Measurements from ENCODE around the gene CD27. TPM values are rescaled to one million over a fixed set of nuclear protein-coding genes. Genes with fewer than 3 reads are reported as not detected.
"Not testable (repeated sequence)": the region's sequence is repeated elsewhere in the genome, so short reads cannot be mapped to it uniquely, and the experiment has no call there.

Gene CD27
- total RNA-seq, 1 donor from 2014 or later: not detected

DNA sequence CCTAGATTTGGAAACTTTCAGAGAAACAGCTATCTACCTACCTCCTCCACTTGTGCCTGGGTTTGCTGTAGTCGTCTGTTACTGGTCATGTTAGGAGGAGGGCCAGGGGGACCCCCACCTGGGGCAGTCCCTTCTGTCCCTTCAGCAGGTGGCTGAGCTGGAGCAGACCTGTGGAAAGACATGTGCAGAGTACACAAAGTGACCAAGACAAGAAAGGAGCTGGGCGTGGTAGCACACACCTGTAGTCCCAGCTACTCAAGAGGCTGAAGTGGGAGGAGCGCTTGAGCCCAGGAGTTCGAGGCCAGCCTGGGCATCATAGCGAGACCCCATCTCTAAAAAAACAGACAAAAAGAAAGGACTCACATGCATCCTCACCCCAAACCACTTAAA is 21.4 kb downstream of the CD27 start:
- Mint-ChIP-seq H3K9me3 (no peaks in the 10 kb centered on the region), H3K27ac (no peak overlapping the region), H3K36me3 (peaks cover 2% of the 10 kb centered on the region), H3K27me3 (ENCODE audit: low read depth) (peaks cover 2% of the 10 kb centered on the region), H3K4me3 (no peak overlapping the region), H3K4me1 (peaks cover 10% of the 10 kb centered on the region)
- no peak for DNase-seq (ENCODE audit: low spot score in 2 of 2, unreplicated experiment in 2 of 2)
- TF ChIP-seq, protein P1, sequence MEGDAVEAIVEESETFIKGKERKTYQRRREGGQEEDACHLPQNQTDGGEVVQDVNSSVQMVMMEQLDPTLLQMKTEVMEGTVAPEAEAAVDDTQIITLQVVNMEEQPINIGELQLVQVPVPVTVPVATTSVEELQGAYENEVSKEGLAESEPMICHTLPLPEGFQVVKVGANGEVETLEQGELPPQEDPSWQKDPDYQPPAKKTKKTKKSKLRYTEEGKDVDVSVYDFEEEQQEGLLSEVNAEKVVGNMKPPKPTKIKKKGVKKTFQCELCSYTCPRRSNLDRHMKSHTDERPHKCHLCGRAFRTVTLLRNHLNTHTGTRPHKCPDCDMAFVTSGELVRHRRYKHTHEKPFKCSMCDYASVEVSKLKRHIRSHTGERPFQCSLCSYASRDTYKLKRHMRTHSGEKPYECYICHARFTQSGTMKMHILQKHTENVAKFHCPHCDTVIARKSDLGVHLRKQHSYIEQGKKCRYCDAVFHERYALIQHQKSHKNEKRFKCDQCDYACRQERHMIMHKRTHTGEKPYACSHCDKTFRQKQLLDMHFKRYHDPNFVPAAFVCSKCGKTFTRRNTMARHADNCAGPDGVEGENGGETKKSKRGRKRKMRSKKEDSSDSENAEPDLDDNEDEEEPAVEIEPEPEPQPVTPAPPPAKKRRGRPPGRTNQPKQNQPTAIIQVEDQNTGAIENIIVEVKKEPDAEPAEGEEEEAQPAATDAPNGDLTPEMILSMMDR (IDR thresholded peaks at IDR 0.05; ENCODE audit: unreplicated experiment): no peak

DNA sequence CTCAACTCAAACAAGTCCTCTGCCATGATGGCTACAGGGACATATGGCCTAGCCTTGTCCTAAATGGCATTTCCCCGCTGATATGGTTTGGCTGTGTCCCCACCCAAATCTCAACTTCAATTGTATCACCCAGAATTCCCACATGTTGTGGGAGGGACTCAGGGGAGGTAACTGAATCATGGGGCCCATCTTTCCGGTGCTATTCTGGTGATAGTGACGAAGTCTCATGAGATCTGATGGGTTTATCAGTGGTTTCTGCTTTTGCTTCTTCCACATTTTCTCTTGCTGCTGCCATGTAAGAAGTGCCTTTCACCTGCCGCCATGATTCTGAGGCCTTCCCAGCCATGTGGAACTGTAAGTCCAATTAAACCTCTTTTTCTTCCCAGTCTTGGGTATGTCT is 22.0 kb downstream of the CD27 start:
- not testable (repeated sequence) for H3K36me3 Mint-ChIP-seq; H3K27me3 Mint-ChIP-seq (ENCODE audit: low read depth); H3K27ac Mint-ChIP-seq; DNase-seq (ENCODE audit: low spot score in 2 of 2, unreplicated experiment in 2 of 2); H3K4me3 Mint-ChIP-seq; H3K9me3 Mint-ChIP-seq
- peaks cover 12% of the 10 kb centered on the region for H3K4me1 Mint-ChIP-seq

DNA sequence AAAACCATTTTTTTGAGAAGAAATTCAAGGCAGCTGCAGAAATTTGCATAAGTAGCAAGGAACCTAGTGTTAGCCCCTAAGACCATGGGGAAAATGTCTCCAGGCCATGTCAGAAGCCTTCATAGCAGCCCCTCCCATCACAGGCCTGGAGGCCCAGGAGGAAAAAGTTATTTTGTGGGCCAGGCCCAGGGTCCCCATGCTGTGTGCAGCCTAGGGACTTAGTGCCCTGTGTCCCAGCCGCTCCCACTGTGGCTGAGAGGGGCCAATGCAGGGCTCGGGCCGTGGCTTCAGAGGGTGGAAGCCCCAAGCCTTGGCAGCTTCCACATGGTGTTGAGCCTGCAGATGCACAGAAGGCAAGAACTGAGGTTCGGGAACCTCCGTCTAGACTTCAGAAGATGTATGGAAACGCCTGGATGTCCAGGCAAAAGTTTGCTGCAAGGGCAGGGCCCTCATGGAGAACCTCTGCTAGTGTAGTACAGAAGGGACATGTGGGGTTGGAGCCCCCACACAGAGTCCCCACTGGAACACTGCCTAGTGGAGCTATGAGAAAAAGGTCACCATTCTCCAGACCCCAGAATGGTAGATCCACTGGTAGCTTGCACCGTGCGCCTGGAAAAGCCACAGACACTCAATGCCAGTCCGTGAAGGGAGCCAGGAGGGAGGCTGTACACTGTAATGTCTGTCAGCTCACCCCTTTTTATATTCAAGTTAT is 23.0 kb downstream of the CD27 start:
- not testable (repeated sequence) for H3K36me3 Mint-ChIP-seq; DNase-seq (ENCODE audit: low spot score in 2 of 2, unreplicated experiment in 2 of 2); H3K27ac Mint-ChIP-seq; H3K27me3 Mint-ChIP-seq (ENCODE audit: low read depth); H3K4me3 Mint-ChIP-seq; H3K9me3 Mint-ChIP-seq
- H3K4me1 Mint-ChIP-seq: peaks cover 12% of the 10 kb centered on the region

DNA sequence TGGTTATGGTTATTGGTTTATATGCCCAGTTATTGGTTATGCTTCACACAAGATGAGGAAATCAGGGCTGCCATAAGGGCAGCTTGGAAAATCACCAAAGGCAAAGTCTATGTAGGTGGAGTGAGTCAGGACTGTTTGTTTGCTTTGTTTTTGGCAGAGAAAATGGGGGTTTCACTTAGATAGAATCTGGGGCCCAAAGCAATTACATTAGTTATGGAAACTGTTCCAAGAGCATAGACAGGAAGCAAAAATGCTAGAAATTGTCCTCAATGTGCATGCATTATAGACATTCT is 23.5 kb downstream of the CD27 start:
- TF ChIP-seq, protein P1 (IDR thresholded peaks at IDR 0.05; ENCODE audit: unreplicated experiment): no peak
- Mint-ChIP-seq H3K4me3 (no peak overlapping the region), H3K27me3 (ENCODE audit: low read depth) (peaks cover 6% of the 10 kb centered on the region), H3K9me3 (no peaks in the 10 kb centered on the region), H3K4me1 (peaks cover 12% of the 10 kb centered on the region), H3K36me3 (peaks cover 1% of the 10 kb centered on the region), H3K27ac (no peak overlapping the region)
- no peak for DNase-seq (ENCODE audit: low spot score in 2 of 2, unreplicated experiment in 2 of 2)

DNA sequence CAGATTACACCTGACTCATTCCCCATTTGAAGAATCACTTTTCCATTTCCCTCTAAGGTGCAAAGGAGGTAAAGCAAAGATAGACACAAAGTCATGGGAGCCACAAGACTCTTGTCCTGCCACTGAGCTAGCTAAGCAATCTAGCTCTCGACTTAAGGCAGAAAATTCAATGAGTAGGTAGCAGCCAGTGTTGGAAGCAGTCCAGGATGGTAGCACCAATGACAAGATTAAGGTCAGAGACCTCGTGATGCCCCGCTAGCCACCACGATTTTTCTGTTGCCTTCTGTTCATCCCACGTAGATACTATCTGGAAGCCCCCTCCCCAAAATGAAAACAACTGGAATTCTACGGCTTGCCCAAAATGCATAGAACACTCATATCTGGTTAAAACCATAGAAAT is 24.3 kb downstream of the CD27 start:
- peaks cover 6% of the 10 kb centered on the region for H3K27me3 Mint-ChIP-seq (ENCODE audit: low read depth)
- peaks cover 1% of the 10 kb centered on the region for H3K36me3 Mint-ChIP-seq
- H3K9me3 Mint-ChIP-seq: no peaks in the 10 kb centered on the region
- H3K4me3 Mint-ChIP-seq: peak overlapping the region; percentile 80
- H3K4me1 Mint-ChIP-seq: peaks cover 12% of the 10 kb centered on the region
- TF ChIP-seq, protein P1 (IDR thresholded peaks at IDR 0.05; ENCODE audit: unreplicated experiment): no peak
- no peak for DNase-seq (ENCODE audit: low spot score in 2 of 2, unreplicated experiment in 2 of 2)
- no peak overlapping the region for H3K27ac Mint-ChIP-seq

DNA sequence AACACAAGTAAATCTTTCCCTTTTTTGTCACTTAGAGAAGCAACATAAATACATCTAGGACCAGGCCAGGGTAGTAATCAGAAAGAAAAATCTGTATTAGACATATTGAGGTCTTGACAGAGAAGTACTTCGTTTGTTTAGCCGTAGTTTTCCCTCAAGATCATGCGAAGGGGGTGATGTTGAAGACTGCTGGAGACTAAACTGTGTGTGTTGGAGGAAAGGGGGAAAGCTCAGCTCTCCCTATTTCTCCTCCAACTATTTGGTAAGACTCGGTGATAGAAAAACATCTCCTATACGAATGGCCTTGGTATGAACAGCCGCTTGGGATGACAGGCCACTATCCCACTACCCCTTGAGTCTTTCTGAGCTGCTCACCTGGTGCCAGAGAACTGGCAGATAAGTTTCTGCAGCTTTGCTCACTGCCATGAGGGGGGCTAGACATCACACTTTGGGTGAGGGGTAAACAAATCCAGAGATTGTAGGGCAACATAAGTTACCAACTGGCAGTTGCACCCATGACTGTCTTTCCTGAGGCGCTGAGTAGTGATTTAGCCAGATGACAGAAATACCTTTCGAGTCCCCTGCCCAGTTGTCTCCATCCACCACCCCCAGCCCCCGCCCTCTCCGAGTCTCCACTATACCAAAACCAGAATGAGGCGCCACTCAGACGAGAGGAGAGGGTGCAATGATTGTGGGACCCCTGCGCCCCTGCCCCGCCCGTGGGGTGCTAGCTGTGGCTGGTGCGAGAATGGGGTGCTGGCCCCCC is 25.0 kb downstream of the CD27 start:
- Mint-ChIP-seq H3K27ac (no peak overlapping the region), H3K4me3 (peak overlapping the region; percentile 80), H3K36me3 (peaks cover 1% of the 10 kb centered on the region), H3K9me3 (no peaks in the 10 kb centered on the region), H3K27me3 (ENCODE audit: low read depth) (peaks cover 6% of the 10 kb centered on the region), H3K4me1 (peaks cover 12% of the 10 kb centered on the region)
- TF ChIP-seq, protein P1 (IDR thresholded peaks at IDR 0.05; ENCODE audit: unreplicated experiment): no peak
- no peak for DNase-seq (ENCODE audit: low spot score in 2 of 2, unreplicated experiment in 2 of 2)
